Activated naive CD8-positive, alpha-beta T cell treated with anti-CD3 and anti-CD28 coated beads, Interleukin-2, amount 10 ng/mL, durations not matched to agents 7 days and 5 days (primary cell): Measurements from ENCODE around the gene PRRX1. TPM values are rescaled to one million over a fixed set of nuclear protein-coding genes. Genes with fewer than 3 reads are reported as not detected.

ENCODE experiments used
- ATAC-seq: fragments of 150-1000 bp; cut with Tn5 transposase; one replicate; pipeline ENCODE4 v1.10.0; 2021; ENCODE audit warnings: low read depth, moderate library complexity
- POLR2A ChIA-PET: fragments of 350-600 bp; sonication (Branson Sonifier 250); formaldehyde crosslinking; loops from one replicate; lab custom pipeline; 2021; ENCODE audit warnings: antibody characterized with exemption; lab: Charles Lee
- DNase-seq: peaks from one replicate; pipeline ENCODE4 v3.0.0; 2021
- H3K27ac Mint-ChIP-seq: one replicate; pipeline ENCODE4 v1.8.0; 2022; ENCODE audit warnings: mild to moderate bottlenecking, mixed read lengths
- H3K27me3 Mint-ChIP-seq: one replicate; pipeline ENCODE4 v1.8.0; 2022; ENCODE audit warnings: mild to moderate bottlenecking, moderate library complexity, mixed read lengths
- H3K36me3 Mint-ChIP-seq: one replicate; pipeline ENCODE4 v1.8.0; 2021; ENCODE audit warnings: mild to moderate bottlenecking, mixed read lengths
- H3K4me1 Mint-ChIP-seq: one replicate; pipeline ENCODE4 v1.8.0; 2021; ENCODE audit warnings: mixed read lengths
- H3K4me3 Mint-ChIP-seq: one replicate; pipeline ENCODE4 v1.8.0; 2022; ENCODE audit warnings: mild to moderate bottlenecking, moderate library complexity, mixed read lengths
- H3K9me3 Mint-ChIP-seq: one replicate; pipeline ENCODE4 v1.8.0; 2021; ENCODE audit warnings: mixed read lengths
- total RNA-seq, 2 experiments: library from RNA; stranded (reverse); gene quantifications; one replicate each; pipeline ENCODE4 v1.2.3, GENCODE V29; 2021

The PRRX1 gene
- total RNA-seq, 2 experiments from 2014 or later = not detected

DNA sequence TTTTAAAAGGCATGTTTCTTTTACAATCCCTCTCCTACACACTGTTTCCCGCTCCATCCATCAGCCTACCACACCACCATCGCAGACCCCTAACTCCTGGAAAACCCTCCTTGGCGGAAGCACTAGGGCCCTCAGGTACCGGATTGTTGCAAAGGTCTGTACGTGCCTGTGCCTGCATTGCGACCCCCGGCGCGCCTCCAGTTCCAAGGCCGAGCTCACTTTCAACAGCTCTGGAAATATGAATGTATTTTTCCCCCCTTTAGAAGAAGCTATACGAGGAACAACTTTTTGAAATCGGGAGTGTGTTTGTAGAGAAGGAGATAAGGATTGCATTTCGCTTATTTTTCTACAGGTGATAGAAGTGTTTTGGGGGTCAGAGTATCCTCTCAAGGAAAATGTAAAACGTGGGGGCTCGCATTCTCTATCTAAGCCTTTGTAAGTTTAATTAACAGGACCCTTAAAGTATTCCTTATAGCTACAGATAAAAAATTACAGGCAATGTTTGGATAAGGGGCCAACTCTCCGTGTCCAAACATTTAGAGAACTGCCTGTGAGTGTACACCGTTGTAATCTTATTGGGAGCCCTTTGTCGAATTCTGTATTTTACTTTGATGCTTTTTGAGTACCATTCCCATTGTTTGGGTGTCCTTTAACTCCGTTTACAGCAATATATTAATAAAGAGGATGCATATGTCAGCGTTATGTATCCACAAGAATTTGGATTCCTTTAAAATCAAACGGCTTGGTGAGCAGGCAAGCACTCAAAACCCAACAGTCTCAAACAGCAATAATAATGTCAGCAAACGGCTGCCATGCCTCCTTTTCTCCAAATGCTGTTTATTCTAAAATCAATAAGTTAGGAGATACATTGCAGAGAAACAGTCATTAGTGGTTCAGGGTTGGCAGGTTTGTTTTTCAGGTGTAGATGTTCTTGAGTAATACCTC lies 5.9 kb downstream of the PRRX1 start:
- Mint-ChIP-seq H3K9me3 (peaks cover 2% of the 10 kb centered on the region), H3K36me3 (no peaks in the 10 kb centered on the region), H3K4me3 (no peak overlapping the region), H3K27me3 (peaks cover 92% of the 10 kb centered on the region), H3K4me1 (peaks cover 23% of the 10 kb centered on the region), H3K27ac (no peak overlapping the region)
- no peak for DNase-seq
- no peak for ATAC-seq
- POLR2A ChIA-PET = no interaction called here

DNA sequence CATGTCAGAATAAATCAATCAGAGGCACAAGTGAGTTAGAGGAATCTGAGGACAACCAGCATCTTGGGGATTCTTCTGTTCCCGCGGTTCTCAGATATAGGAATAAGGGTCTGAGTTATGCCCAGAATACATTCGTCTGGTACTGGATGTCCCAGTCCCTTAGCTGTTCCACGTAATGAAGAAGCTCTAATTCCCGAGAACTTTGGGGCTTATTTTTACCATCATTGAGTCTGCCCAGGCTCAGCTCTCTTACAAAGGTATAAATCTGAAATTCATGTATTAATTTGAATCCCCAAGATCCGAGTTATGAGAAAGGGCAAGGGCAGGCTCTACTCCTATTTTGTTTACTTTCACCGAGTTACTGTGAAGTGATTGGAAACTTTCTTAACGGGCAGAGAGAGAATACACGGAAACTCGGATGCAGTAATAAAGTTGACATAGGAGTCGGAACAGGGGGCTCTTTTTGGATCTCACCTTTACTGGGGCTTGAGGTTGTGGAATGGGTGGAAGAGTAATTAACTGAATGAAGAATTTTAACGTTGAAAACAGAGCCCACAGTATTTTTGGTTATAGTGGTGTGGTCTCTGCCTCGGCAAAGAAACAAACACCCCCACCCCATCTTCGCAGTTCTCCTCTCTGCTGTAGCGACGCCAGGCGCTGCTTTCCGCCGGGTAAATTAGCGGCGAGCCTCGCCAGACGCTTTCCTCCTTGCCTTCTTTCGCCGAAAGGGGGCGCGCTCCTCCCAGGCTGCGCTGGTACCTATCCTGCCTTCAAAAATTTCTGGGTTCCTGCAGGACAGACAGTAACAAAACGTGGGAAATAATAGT lies 7.1 kb downstream of the PRRX1 start:
- POLR2A ChIA-PET = no interaction called here
- Mint-ChIP-seq H3K4me1 (peaks cover 20% of the 10 kb centered on the region), H3K36me3 (no peaks in the 10 kb centered on the region), H3K27me3 (peaks cover 81% of the 10 kb centered on the region), H3K27ac (no peak overlapping the region), H3K9me3 (peaks cover 2% of the 10 kb centered on the region), H3K4me3 (no peak overlapping the region)
- DNase-seq = peak; percentile 45
- ATAC-seq = no peak

GRCh38 chr1:170671629-170671963 lies 7.7 kb downstream of the PRRX1 start:
- Mint-ChIP-seq H3K27ac (no peak overlapping the region), H3K27me3 (peaks cover 76% of the 10 kb centered on the region), H3K4me1 (peaks cover 18% of the 10 kb centered on the region), H3K9me3 (no peaks in the 10 kb centered on the region), H3K36me3 (no peaks in the 10 kb centered on the region), H3K4me3 (no peak overlapping the region)
- POLR2A ChIA-PET = no interaction called here
- ATAC-seq (no peak), DNase-seq (no peak)

DNA sequence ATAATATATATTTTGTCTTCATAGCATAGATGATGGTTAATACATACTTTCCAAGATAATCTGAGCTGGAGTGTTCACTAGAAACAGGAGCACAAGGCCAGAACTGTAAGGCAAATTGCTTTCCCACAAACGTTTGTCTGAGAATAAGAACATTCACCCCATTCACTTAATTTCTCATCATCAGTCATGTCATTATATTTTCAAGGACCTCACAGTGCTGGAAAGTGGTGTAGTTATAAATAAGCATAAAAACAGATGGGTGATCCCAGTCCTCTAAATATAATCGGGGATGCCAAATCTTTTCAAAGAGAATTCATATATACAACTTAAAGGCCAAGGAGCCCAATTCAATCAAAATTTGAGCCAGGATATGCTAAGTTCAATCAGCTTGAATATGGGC lies 8.4 kb downstream of the PRRX1 start:
- Mint-ChIP-seq H3K27ac (no peak overlapping the region), H3K4me1 (peaks cover 13% of the 10 kb centered on the region), H3K27me3 (peaks cover 70% of the 10 kb centered on the region), H3K9me3 (no peaks in the 10 kb centered on the region), H3K4me3 (no peak overlapping the region), H3K36me3 (no peaks in the 10 kb centered on the region)
- ATAC-seq (no peak), DNase-seq (no peak)
- POLR2A ChIA-PET = no interaction called here

DNA sequence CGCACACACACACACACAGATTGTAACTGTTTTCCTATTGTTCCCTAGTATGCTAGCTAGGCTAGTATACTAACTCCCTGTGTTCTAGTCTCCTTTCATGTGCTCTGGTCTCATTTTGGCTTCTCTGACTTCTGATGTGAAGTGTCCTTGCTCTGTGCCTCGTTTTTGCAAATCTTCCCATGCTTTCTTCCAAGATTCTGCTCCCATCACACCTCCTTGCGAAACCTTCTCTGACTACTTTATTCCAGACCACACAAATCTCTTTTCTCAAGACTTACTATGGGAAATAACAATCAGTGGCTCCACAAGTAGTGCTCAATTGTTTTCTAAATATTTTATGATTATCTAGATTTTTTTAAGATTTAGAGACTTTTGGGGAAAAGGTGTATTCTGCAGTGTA lies 10.3 kb downstream of the PRRX1 start:
- DNase-seq (no peak), ATAC-seq (no peak)
- Mint-ChIP-seq H3K4me3 (no peak overlapping the region), H3K27me3 (peaks cover 59% of the 10 kb centered on the region), H3K9me3 (no peaks in the 10 kb centered on the region), H3K36me3 (no peaks in the 10 kb centered on the region), H3K27ac (no peak overlapping the region), H3K4me1 (peaks cover 3% of the 10 kb centered on the region)
- POLR2A ChIA-PET = no interaction called here

DNA sequence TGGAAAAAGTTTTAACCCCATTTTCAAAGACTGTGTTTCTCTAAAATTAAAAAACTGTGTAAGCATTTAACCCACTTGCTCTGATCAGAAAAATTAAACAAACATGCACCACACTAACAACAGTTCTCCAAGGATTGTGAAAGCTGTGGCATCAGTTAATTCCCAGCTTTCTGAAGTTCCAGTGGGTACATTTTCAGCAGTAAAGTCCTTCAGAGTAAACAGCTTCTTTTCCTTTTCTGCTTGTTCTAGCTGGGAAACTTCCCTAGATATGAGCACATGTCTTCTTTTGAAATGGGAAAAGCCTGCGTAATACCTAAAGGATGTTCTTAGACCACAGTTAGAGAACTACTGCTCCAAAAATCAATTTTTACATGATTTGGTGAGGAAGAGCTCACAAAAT lies 11.1 kb downstream of the PRRX1 start:
- H3K9me3 Mint-ChIP-seq = no peaks in the 10 kb centered on the region
- POLR2A ChIA-PET = no interaction called here
- DNase-seq (no peak), ATAC-seq (no peak)
- peaks cover 51% of the 10 kb centered on the region for H3K27me3 Mint-ChIP-seq
- H3K27ac Mint-ChIP-seq = no peak overlapping the region
- peaks cover 3% of the 10 kb centered on the region for H3K4me1 Mint-ChIP-seq
- no peak overlapping the region for H3K4me3 Mint-ChIP-seq
- no peaks in the 10 kb centered on the region for H3K36me3 Mint-ChIP-seq

GRCh38 chr1:170675865-170676264 lies 11.9 kb downstream of the PRRX1 start:
- Mint-ChIP-seq H3K4me3 (no peak overlapping the region), H3K27me3 (peaks cover 44% of the 10 kb centered on the region), H3K9me3 (no peaks in the 10 kb centered on the region), H3K27ac (no peak overlapping the region), H3K4me1 (peaks cover 3% of the 10 kb centered on the region), H3K36me3 (no peaks in the 10 kb centered on the region)
- no peak for DNase-seq
- no peak for ATAC-seq
- POLR2A ChIA-PET = no interaction called here

DNA sequence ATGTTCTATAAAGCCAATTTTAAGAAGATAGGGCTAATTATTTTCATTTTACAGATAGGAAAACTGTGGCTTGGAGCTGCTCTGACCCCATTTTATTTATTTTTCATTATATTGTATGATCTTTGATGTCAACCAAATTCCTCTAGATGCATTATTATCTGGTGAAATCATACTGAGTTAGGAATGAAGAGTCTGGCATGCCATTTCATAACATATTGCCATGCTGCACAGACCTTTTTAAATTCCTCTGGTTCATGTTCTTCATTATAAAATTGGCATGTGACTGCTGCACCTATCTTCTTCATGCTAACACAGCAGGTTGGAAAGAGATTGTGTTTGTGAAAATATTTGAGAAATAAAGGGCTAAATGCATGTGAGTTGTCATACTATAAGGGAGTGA lies 12.7 kb downstream of the PRRX1 start:
- Mint-ChIP-seq H3K9me3 (no peaks in the 10 kb centered on the region), H3K4me1 (no peaks in the 10 kb centered on the region), H3K36me3 (no peaks in the 10 kb centered on the region), H3K27me3 (peaks cover 36% of the 10 kb centered on the region), H3K27ac (no peak overlapping the region), H3K4me3 (no peak overlapping the region)
- POLR2A ChIA-PET = no interaction called here
- no peak for ATAC-seq
- no peak for DNase-seq

GRCh38 chr1:170678027-170678600 lies 14.2 kb downstream of the PRRX1 start:
- H3K27ac Mint-ChIP-seq = no peak overlapping the region
- no peak for DNase-seq
- no peak overlapping the region for H3K4me3 Mint-ChIP-seq
- no peaks in the 10 kb centered on the region for H3K4me1 Mint-ChIP-seq
- H3K36me3 Mint-ChIP-seq = no peaks in the 10 kb centered on the region
- POLR2A ChIA-PET = no interaction called here
- peaks cover 26% of the 10 kb centered on the region for H3K27me3 Mint-ChIP-seq
- H3K9me3 Mint-ChIP-seq = no peaks in the 10 kb centered on the region
- no peak for ATAC-seq

DNA sequence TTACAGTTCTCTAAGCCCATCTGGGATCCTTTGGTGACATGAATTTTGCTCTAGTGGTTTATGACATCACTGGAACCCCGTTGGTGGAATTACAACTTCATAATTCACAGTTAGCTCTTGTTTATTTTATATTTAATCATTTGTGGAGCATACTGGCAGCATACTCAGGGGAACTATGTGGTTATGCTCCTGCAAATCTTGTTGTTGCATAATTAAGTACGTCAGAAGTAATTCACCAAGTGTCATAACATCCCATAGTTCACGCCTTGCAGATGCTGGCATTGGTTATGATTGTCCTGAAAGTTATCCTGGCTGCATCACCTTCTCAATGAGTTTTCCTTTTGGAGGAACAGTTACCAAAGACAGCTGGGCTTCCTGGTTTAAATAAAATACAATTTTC lies 16.5 kb downstream of the PRRX1 start:
- H3K27me3 Mint-ChIP-seq = peaks cover 19% of the 10 kb centered on the region
- no peaks in the 10 kb centered on the region for H3K36me3 Mint-ChIP-seq
- no peaks in the 10 kb centered on the region for H3K9me3 Mint-ChIP-seq
- no peak for ATAC-seq
- H3K4me3 Mint-ChIP-seq = no peak overlapping the region
- POLR2A ChIA-PET = no interaction called here
- H3K4me1 Mint-ChIP-seq = no peaks in the 10 kb centered on the region
- no peak for DNase-seq
- no peak overlapping the region for H3K27ac Mint-ChIP-seq

- POLR2A ChIA-PET = no interaction called here
- H3K27ac Mint-ChIP-seq = no peak overlapping the region
- H3K4me3 Mint-ChIP-seq = no peak overlapping the region
- DNase-seq = no peak
- ATAC-seq = no peak
- H3K9me3 Mint-ChIP-seq = no peaks in the 10 kb centered on the region
- H3K4me1 Mint-ChIP-seq = no peaks in the 10 kb centered on the region
- no peaks in the 10 kb centered on the region for H3K36me3 Mint-ChIP-seq
- H3K27me3 Mint-ChIP-seq = peaks cover 19% of the 10 kb centered on the region
These were observed 18.2 kb downstream of the PRRX1 start for GRCh38 chr1:170682169-170682568.

GRCh38 chr1:170682809-170683208 lies 18.9 kb downstream of the PRRX1 start:
- ATAC-seq (no peak), DNase-seq (no peak)
- Mint-ChIP-seq H3K4me1 (no peaks in the 10 kb centered on the region), H3K4me3 (no peak overlapping the region), H3K9me3 (no peaks in the 10 kb centered on the region), H3K36me3 (no peaks in the 10 kb centered on the region), H3K27ac (no peak overlapping the region), H3K27me3 (peaks cover 19% of the 10 kb centered on the region)
- POLR2A ChIA-PET = no interaction called here

GRCh38 chr1:170685166-170685565 lies 21.2 kb downstream of the PRRX1 start:
- H3K9me3 Mint-ChIP-seq = no peaks in the 10 kb centered on the region

More at GRCh38 chr1:170685166-170685565, 21.2 kb downstream of the PRRX1 start:
- Mint-ChIP-seq H3K4me3 (no peak overlapping the region), H3K36me3 (no peaks in the 10 kb centered on the region), H3K27ac (no peak overlapping the region), H3K4me1 (no peaks in the 10 kb centered on the region), H3K27me3 (peaks cover 11% of the 10 kb centered on the region)
- ATAC-seq (no peak), DNase-seq (no peak)
- POLR2A ChIA-PET = no interaction called here
